NCI-H1436 treated with DMSO at 0.1 percent for 48 hours (cell line): Measurements from ENCODE around the gene ACYP2.
"Not testable (repeated sequence)": the region's sequence is repeated elsewhere in the genome, so short reads cannot be mapped to it uniquely, and the experiment has no call there.

Experiments used
- DNase-seq: peaks from one replicate; lab custom pipeline; 2025; lab: John Stamatoyannopoulos, UW

The ACYP2 gene

GRCh38 chr2:54226260-54226659 lies 110.8 kb downstream of the ACYP2 start:
- DNase-seq, result no peak

GRCh38 chr2:54227798-54228197 lies 112.4 kb downstream of the ACYP2 start:
- no peak for DNase-seq

GRCh38 chr2:54228945-54229344 lies 113.5 kb downstream of the ACYP2 start:
- DNase-seq, result no peak

- no peak for DNase-seq
These were observed 118.6 kb downstream of the ACYP2 start for GRCh38 chr2:54233832-54234649.

GRCh38 chr2:54237428-54237827 lies 122.0 kb downstream of the ACYP2 start:
- DNase-seq, result no peak

- DNase-seq, result no peak
These were observed 124.0 kb downstream of the ACYP2 start for GRCh38 chr2:54239427-54239826.

- DNase-seq, result no peak
These were observed 125.4 kb downstream of the ACYP2 start for GRCh38 chr2:54240515-54241469.

GRCh38 chr2:54247115-54247514 lies 131.7 kb downstream of the ACYP2 start:
- DNase-seq, result no peak

- DNase-seq, result no peak
These were observed 134.2 kb downstream of the ACYP2 start for GRCh38 chr2:54249629-54250028.

GRCh38 chr2:54254180-54254579 lies 138.8 kb downstream of the ACYP2 start:
- DNase-seq, result no peak

GRCh38 chr2:54255230-54256090 lies 140.0 kb downstream of the ACYP2 start:
- no peak for DNase-seq

- no peak for DNase-seq
These were observed 140.8 kb downstream of the ACYP2 start, which contains the start of gene TSPYL6 for GRCh38 chr2:54256091-54256694. TSS of gene TSPYL6 (minus strand) at chr2:54256229. CDS start at chr2:54256151, 78 bp downstream.

GRCh38 chr2:54258166-54258565 lies 142.8 kb downstream of the ACYP2 start:
- no peak for DNase-seq

GRCh38 chr2:54259413-54260240 lies 144.2 kb downstream of the ACYP2 start:
- DNase-seq, result no peak

- no peak for DNase-seq
These were observed 144.8 kb downstream of the ACYP2 start for GRCh38 chr2:54260241-54260595.

GRCh38 chr2:54261537-54261936 lies 146.1 kb downstream of the ACYP2 start:
- no peak for DNase-seq

GRCh38 chr2:54262015-54262765 lies 146.8 kb downstream of the ACYP2 start:
- no peak for DNase-seq

- not testable (repeated sequence) for DNase-seq
These were observed 149.7 kb downstream of the ACYP2 start for GRCh38 chr2:54265081-54265480.

GRCh38 chr2:54267577-54267976 lies 152.2 kb downstream of the ACYP2 start:
- no peak for DNase-seq

- no peak for DNase-seq
These were observed 155.8 kb downstream of the ACYP2 start for GRCh38 chr2:54271189-54271588.
